ENCODE results near the gene PPP1R13B.

Gene PPP1R13B

GRCh38 chr14:103728721-103729120 is 118.7 kb downstream of the PPP1R13B start:
- Histone ChIP-seq H3K4me3 (no peak overlapping the region), H3K27ac (no peak overlapping the region)
- TF ChIP-seq CTCF (IDR thresholded peaks at IDR 0.05) = no peak
- no peak for DNase-seq (ENCODE audit: low spot score)

- no peak for TF ChIP-seq CTCF (IDR thresholded peaks at IDR 0.05)
- no peak for DNase-seq (ENCODE audit: low spot score)
- Histone ChIP-seq H3K4me3 (no peak overlapping the region), H3K27ac (no peak overlapping the region)
Observed at GRCh38 chr14:103728141-103728540, 119.2 kb downstream of the PPP1R13B start.

GRCh38 chr14:103727313-103727980 is 119.9 kb downstream of the PPP1R13B start:
- TF ChIP-seq CTCF (IDR thresholded peaks at IDR 0.05) = no peak
- DNase-seq (ENCODE audit: low spot score) = no peak
- Histone ChIP-seq H3K27ac (no peak overlapping the region), H3K4me3 (no peak overlapping the region)

- Histone ChIP-seq H3K27ac (peak overlapping the region; percentile 86 to 95), H3K4me3 (no peak overlapping the region)
- no peak for TF ChIP-seq CTCF (IDR thresholded peaks at IDR 0.05)
- no peak for DNase-seq (ENCODE audit: low spot score)
Observed at GRCh38 chr14:103726474-103726873, 120.9 kb downstream of the PPP1R13B start.

- Histone ChIP-seq H3K27ac (peak overlapping the region; percentile 86 to 95), H3K4me3 (no peak overlapping the region)
- no peak for TF ChIP-seq CTCF (IDR thresholded peaks at IDR 0.05)
- no peak for DNase-seq (ENCODE audit: low spot score)
Observed at GRCh38 chr14:103725739-103726395, 121.5 kb downstream of the PPP1R13B start.

GRCh38 chr14:103725001-103725682 is 122.2 kb downstream of the PPP1R13B start:
- H3K4me3 ChIP-seq = no peak overlapping the region
- TF ChIP-seq CTCF (IDR thresholded peaks at IDR 0.05) = no peak
- no peak for DNase-seq (ENCODE audit: low spot score)
- peak overlapping the region; percentile 86 to 95 for H3K27ac ChIP-seq

Data from coronary artery (tissue), 2 donors.